DMS153 (cell line): ENCODE results near the gene NUP210.

ENCODE experiments used
- DNase-seq: peaks from one replicate; lab custom pipeline; 2025; lab: John Stamatoyannopoulos, UW

The NUP210 gene

GRCh38 chr3:13274551-13275332, 145.4 kb downstream of the NUP210 start:
- no peak for DNase-seq

- no peak for DNase-seq
Observed at GRCh38 chr3:13274125-13274524, 146.0 kb downstream of the NUP210 start.

GRCh38 chr3:13273604-13274105, 146.5 kb downstream of the NUP210 start:
- DNase-seq: no peak

GRCh38 chr3:13272831-13273603, 147.1 kb downstream of the NUP210 start:
- DNase-seq: no peak

GRCh38 chr3:13269711-13270378, 150.3 kb downstream of the NUP210 start:
- no peak for DNase-seq

- DNase-seq: no peak
Observed at GRCh38 chr3:13268961-13269441, 151.1 kb downstream of the NUP210 start.

GRCh38 chr3:13268120-13268519, 152.0 kb downstream of the NUP210 start:
- no peak for DNase-seq

GRCh38 chr3:13266651-13267362, 153.3 kb downstream of the NUP210 start:
- no peak for DNase-seq
